Ureter (tissue), 1 donor: ENCODE results near the gene KCNQ1. TPM values are rescaled to one million over a fixed set of nuclear protein-coding genes. Genes with fewer than 3 reads are reported as not detected.

ENCODE experiments used
- DNase-seq: peaks from one replicate; pipeline ENCODE4 v3.0.0-alpha.2; 2020; ENCODE audit warnings: low spot score
- total RNA-seq: library from RNA; stranded (reverse); gene quantifications from one replicate; pipeline ENCODE4 v1.2.4, GENCODE V29; 2023
- donor health status: DM: yes; HTN: yes; CAD: no.

The KCNQ1 gene
- total RNA-seq, 1 donor from 2014 or later: 63.0 TPM

DNA sequence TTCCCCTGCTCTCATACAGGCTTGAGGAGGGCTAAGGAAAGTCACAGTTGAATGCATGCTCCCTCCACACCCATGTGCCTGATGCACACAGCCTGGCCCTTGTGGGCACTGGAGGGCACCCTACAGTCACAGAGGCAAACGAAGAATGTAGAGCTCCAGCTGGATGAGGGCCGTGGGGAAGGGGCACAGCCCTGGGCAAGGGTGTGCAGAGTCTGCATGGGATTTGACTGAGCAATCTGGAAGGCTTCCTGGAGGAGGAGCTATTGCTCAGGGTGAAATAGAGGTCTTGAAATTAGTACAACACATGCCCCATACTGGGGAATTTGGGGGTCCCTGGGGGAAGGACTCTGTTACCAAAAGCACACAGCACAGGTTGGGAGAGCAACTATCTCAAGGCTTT, 64.0 kb downstream of the KCNQ1 start:
- DNase-seq: no peak

GRCh38 chr11:2509481-2510001, 64.7 kb downstream of the KCNQ1 start:
- DNase-seq: peak; percentile 37

DNA sequence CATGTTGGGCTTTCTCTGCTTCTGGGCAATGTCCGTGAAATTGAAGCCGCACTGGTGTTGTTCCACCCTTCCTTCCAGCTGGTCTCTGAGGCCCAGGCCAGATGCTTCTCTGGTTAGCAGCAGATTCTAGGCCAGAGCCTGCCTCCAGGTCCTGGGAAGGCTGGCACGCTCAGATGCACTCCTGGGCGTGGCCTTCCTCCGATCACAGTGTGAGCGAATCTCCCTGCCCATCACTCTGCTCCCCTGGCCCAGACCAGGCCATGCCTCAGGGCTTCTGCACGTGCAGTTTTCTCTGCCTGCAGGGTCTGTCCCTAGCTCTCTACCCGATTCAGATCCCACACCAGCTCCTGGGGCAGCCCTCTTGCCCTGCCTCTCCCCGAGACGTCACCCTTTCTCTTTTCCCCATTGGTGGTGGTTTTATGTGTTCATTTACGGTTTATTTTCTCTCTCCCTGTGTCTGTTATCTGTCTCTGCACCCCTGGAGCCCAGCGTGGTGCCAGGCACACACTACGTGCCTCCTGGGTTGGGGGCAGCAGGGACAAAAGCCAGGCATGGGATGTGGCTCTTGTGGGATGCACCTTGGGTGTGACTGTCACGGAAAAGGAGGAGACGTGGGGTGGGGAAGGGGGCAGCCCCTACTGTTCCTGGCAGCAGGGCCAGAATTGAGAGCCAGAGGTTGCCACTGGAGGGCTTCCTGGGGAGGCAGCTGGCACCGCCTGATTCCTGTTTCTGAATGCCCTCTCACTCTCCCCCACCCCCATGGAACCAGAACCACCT, 66.0 kb downstream of the KCNQ1 start:
- no peak for DNase-seq

DNA sequence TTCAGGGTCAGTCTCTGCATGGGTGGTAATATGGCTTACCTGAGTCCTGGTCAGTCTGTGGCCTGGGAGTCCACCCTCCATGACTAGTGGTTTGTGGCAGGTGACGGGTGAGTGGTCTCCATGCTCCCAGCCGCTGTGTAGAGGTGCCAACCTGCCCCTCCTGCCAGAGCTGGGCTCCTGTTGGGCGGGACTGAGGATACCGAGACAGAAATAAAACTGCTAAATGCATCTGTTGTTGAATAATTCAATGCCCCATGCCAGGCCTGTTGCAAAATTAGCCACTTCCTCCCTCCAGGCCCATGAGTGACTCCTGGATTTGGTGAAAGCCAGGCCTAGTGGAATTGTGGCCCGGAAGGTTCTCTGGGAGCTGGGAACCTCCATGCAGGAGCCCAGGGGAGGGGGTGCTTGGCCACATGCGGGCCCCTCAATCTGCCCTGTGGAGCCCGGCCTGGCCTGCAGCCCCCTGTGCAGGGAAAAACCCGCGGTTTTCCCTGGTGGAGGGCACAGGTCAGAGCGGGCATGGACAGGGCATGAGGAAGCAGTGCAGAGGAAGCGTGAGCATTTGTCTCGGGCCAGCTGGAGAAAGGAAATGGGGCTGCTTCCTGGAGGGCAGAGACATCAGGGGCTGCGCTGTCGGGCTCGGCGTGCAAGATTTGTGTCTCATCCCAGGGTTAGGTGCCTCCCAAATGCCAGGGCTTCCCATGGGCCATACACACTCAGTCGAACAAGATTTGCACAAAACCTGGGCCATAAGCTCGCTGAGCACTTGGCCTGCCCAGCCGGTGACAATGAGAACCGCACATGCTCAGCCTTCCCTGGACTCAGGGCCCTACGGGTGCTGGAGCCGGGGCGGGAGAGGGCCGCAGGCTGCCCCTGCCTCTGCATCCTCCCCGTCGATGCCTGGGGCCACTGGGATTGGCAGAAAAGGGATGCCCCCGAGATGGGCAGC, 66.9 kb downstream of the KCNQ1 start:
- DNase-seq: peak; percentile 39

GRCh38 chr11:2512431-2513407, 67.9 kb downstream of the KCNQ1 start:
- no peak for DNase-seq

GRCh38 chr11:2513441-2513840, 68.6 kb downstream of the KCNQ1 start:
- no peak for DNase-seq

- no peak for DNase-seq
Observed at GRCh38 chr11:2515401-2516275, 70.8 kb downstream of the KCNQ1 start.

DNA sequence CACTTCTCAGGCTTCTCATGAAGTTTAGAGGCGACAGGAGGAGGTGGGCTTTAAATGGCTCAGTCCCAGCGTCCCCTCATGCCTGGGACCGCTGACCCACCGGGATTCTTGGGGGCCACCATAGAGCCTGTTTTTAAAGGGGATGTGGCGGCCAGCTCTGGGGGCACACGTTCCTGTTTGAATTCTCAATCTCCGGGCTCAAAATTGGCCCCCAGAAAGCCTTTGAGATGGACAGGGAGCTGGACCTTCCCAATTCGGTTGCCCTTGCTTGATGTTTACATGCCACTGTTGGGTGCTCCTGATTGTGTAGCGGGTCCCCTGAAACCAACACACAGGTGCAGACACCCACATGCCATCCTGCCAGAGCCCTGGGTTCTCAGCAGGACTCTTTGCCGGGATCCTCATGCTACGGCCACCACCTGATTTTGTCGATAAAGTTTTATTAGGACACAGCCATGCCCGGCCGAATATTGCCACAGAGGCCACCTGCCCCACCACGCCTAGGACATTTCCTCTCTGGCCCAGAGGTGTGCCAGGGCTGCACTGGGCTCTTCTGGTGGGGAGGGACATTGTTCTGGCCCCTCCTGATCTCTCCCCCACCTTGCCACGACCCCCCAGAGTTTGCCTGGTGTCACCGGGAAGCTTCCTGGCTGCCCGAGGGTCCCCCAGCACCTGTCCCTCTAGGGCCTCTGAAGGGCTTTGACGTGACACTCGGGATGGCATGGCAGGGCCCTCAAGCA, 71.6 kb downstream of the KCNQ1 start:
- DNase-seq: no peak

GRCh38 chr11:2517016-2517385, 72.2 kb downstream of the KCNQ1 start:
- no peak for DNase-seq

DNA sequence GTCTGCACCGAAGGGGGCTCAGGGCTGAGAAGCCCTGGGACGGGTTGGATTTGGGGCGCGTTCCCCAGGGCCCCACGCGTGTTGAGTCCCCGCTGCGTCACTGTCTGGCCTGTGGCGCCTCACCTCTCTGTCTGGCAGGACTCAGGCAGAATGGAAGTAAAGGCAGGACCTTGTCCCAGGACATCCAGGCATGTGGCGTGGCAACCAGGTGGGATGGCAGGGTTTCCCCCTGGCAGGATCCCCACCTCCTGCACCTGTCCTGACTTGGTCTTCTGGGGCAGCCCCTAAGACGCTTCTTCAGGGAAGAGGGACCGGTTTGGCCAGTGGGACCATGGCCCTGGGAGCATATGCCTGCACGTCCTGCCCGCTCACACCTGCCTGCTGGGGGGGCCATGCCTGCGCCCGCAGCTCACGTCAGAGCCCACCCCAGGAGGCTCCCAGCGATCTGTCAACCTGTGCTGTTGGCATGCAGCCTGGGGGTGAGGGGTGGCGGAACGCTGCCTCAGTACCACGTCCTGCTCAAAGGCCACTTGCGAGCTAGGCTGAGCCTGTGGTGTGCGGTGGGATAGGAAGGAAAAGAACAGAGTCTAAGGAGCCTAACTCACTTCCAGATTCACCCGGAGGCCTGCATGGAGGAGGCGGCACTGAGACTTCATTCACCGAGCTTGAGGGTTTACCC, 72.7 kb downstream of the KCNQ1 start:
- peak; percentile 42 for DNase-seq

DNA sequence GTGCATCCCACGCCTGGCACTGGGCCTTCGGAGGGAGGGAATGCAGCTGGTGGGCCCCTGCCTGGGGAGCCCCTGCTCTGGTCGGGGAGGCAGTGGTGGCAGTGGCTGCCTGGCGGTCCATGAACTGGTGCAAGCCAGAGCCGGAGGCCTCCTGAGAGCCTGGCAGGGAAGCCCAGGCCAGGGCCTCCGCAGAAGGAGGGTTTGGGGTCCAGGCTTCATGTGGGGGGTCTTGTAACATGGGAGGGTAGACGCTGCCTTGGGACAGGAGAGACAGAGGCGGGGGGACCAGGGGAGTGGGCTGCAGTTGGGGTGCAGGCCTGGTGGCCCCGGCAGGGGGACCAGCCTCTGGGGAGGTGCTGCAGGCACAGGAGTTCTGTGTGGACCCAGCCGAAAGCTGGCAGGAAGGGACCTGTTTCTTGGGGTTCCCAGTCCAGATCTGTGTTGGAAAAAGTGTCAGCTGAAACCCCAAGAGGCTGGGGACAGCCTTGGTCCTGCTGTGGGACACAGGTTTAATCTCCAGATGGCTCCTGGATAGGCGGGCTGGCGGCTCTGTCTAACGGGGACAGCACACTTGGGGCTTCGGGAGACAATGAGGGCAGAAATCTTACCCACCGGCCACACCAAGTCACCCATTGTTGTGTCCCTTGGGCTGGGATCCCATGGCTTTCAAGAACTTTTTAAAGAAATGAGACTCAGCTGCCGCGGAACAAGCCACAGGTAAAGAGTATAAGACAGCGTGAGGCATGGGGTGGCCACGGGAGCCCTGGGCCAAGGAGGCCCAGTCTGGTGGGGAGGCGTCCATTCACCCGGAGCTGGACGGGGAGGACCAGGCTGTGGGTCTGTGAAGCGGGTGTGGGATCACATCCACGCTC, 73.5 kb downstream of the KCNQ1 start:
- DNase-seq: peak; percentile 41

DNA sequence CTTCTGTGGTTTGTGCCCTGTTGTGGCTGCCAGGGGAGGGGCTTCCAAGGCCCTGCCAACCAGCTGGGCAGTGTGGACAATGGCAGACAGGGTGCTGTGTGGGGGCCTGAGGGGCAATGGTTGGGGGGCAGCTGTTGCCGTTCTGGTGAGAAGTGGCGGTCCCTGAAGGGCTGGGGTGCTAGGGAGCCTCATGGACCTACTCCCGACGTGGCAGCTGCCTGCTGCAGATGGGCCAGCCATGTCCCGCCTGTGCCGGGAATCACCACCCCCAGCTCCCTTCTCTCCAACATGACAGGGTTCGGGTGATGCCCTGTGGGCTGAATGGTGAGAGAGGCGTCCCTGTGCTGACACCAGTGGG, 74.2 kb downstream of the KCNQ1 start:
- DNase-seq: peak; percentile 31

- no peak for DNase-seq
Observed at GRCh38 chr11:2519517-2519861, 74.7 kb downstream of the KCNQ1 start.

DNA sequence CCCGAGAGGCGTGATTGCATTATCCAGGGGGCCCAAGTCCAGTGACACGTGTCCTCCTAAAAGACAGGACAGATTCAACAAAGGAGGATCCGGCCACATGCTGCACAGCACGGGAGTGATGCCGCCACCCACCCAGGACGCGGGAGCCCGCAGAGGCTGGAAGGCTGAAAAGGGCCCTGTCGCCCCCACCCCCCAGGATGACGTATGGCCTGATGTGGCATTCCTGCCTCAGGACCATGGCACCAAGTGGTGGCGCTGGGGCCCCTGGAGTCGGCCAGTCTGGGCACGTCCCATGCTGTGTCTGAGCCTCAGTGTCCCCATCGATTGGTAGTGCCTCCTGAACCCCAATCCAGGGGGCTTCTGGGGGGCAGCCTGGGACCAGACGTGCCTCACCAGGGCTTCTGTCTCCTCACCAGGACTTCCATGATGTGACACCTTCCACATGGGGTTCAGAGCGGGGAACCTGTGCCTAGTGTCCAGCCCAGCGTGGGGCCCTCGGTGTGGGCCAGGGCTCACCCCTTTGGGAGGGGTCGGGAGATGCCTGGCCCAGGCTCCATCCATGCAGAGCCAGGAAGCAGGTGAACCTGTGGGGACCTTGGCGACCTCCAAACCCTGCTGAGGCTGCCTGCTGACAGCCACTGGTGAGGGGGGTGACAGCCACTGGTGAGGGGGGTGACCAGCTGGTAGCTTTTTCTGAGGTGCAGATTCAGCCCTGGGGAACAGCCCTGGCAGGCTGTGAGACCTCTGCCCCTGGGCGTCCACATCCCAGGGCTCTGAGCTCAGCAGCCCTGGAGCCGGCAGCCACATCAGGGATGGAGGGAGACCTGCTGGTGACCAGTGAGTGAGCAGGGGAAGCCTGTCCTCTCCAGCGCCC, 75.3 kb downstream of the KCNQ1 start:
- DNase-seq: peak; percentile 39

DNA sequence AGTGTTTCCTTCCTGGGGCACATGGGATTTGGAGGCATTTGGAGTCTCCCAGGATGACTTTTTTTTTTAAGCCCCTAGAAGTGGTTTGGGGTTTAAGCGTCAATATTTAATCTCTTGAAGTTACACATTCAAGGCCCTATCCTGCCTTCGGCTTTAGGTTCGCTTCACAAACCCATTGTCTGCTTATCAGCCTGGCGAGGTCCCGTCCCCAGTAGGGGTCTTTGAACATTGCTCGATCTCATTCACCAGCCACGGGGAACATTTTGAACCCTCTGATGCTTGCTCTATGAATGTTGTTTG, 75.9 kb downstream of the KCNQ1 start:
- DNase-seq: no peak

GRCh38 chr11:2521081-2521732, 76.4 kb downstream of the KCNQ1 start:
- peak; percentile 39 for DNase-seq
